Smooth muscle cell (in vitro differentiated cells): ENCODE measurements around the gene MINDY1. TPM values are rescaled to one million over a fixed set of nuclear protein-coding genes. Genes with fewer than 3 reads are reported as not detected.

Experiments used
- DNase-seq: peaks from one replicate; lab custom pipeline; 2025; ENCODE audit not compliant: unreplicated experiment; lab: John Stamatoyannopoulos, UW
- H2AFZ ChIP-seq: fragments of 200-600 bp; sonication (generic); 2 replicates; pipeline ENCODE4 v1.6.0; 2016; ENCODE audit warnings: antibody characterized with exemption, low read depth, mild to moderate bottlenecking
- H3F3A ChIP-seq: fragments of 200-600 bp; sonication (generic); 2 replicates; pipeline ENCODE4 v1.6.0; 2017; ENCODE audit warnings: antibody characterized with exemption, low read depth
- H3K27ac ChIP-seq: fragments of 200-600 bp; sonication (generic); 2 replicates; pipeline ENCODE4 v1.5.1; 2016; ENCODE audit warnings: low read depth, mild to moderate bottlenecking
- H3K27me3 ChIP-seq: fragments of 200-600 bp; sonication (generic); 2 replicates; pipeline ENCODE4 v1.6.1; 2016; ENCODE audit warnings: low read depth, mild to moderate bottlenecking
- H3K36me3 ChIP-seq: fragments of 200-600 bp; sonication (generic); 2 replicates; pipeline ENCODE4 v1.5.1; 2016; ENCODE audit warnings: low read depth
- H3K4me1 ChIP-seq: fragments of 200-600 bp; sonication (generic); 2 replicates; pipeline ENCODE4 v1.5.1; 2016; ENCODE audit warnings: low read depth
- H3K4me2 ChIP-seq: fragments of 200-600 bp; sonication (generic); 2 replicates; pipeline ENCODE4 v1.6.0; 2016; ENCODE audit warnings: mild to moderate bottlenecking
- H3K4me3 ChIP-seq: fragments of 200-600 bp; sonication (generic); 2 replicates; pipeline ENCODE4 v1.5.1; 2016; ENCODE audit warnings: mild to moderate bottlenecking
- H3K79me2 ChIP-seq: fragments of 200-600 bp; sonication (generic); 2 replicates; pipeline ENCODE4 v1.6.0; 2016; ENCODE audit warnings: low read depth, mild to moderate bottlenecking
- H3K9ac ChIP-seq: fragments of 200-600 bp; sonication (generic); 2 replicates; pipeline ENCODE4 v1.6.0; 2016; ENCODE audit warnings: low read depth
- H3K9me3 ChIP-seq: fragments of 200-600 bp; sonication (generic); replicated peaks from 2 replicates; pipeline ENCODE4 v1.5.1; 2016; ENCODE audit warnings: low read depth
- H4K20me1 ChIP-seq: fragments of 200-600 bp; sonication (generic); 2 replicates; pipeline ENCODE4 v1.6.0; 2016; ENCODE audit warnings: low read depth
- CTCF ChIP-seq: fragments of 200-600 bp; sonication (generic); IDR thresholded peaks from 2 replicates; pipeline ENCODE4 v1.5.1; 2017; ENCODE audit warnings: borderline replicate concordance, mild to moderate bottlenecking, antibody characterized with exemption; ENCODE audit not compliant: insufficient read depth, poor library complexity, severe bottlenecking
- WGBS: methylation state at CpG from one replicate; pipeline ENCODE4 v1.1.7; 2016; ENCODE audit warnings: low lambda C conversion rate; 5-methylcytosine and 5-hydroxymethylcytosine counted together
- polyA plus RNA-seq: library from polyadenylated mRNA; unstranded; fragments of >200 nt; fragmentation: Nextera tagmentation; extraction: Ambion mirVana; gene quantifications from 2 replicates; pipeline ENCODE4 v1.2.1, GENCODE V29; 2016
- total RNA-seq: library from RNA; depleted of rRNA; stranded (reverse); fragments of >200 nt; gene quantifications from 2 replicates; pipeline ENCODE4 v1.2.3, GENCODE V29; 2014

The MINDY1 gene
- total and polyA plus RNA-seq, 2 experiments from 2014 or later: 2.4 to 3.2 TPM

GRCh38 chr1:150973836-150974579, 32.7 kb downstream of the MINDY1 start:
- Histone ChIP-seq H3K4me2 (peak overlapping the region; percentile 100), H3F3A (peaks cover 32% of the 10 kb centered on the region), H3K36me3 (no peaks in the 10 kb centered on the region), H3K27ac (peak overlapping the region; percentile 72), H3K9ac (peak overlapping the region; percentile 84), H3K4me3 (peak overlapping the region; percentile 84), H3K79me2 (peaks cover 51% of the 10 kb centered on the region), H3K9me3 (no peaks in the 10 kb centered on the region), H2AFZ (no peak overlapping the region), H4K20me1 (peaks cover 47% of the 10 kb centered on the region), H3K27me3 (no peaks in the 10 kb centered on the region), H3K4me1 (peaks cover 46% of the 10 kb centered on the region)
- TF ChIP-seq CTCF: no peak
- 2% methylated on average over 17 of the region's 67 CpGs for WGBS
- DNase-seq: peak; percentile 30

DNA sequence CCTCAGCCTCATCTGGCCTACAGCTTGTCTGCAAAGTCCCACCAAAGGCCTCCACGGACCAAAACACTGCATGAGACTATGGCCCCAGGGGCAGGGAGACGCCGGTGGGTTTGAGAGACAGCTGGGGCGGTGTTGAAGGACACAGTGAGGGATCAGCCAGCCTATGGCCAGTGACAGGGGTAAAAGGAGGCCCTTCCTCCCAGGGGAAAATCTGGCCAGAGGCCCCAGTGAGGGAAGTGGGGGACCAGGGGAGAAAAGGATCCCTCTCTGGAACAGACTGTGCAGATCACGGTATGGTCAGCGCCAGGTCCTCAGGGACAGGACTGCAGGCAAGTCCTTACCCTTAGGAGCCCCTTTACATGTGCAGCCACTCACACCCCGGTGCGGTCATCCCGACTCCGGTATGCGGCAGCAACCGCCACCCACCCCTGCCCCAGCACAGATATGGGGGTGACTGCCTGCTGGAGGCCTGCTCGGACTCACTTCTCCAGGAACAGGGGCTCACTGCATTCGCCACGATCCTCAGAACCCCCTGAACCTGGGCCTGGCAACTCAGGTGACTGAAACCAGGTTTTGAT, 33.4 kb downstream of the MINDY1 start:
- H3F3A ChIP-seq: peaks cover 32% of the 10 kb centered on the region
- peaks cover 53% of the 10 kb centered on the region for H4K20me1 ChIP-seq
- H2AFZ ChIP-seq: no peak overlapping the region

GRCh38 chr1:150972417-150972940, 34.2 kb downstream of the MINDY1 start:
- no peak overlapping the region for H3K9ac ChIP-seq
- H2AFZ ChIP-seq: no peak overlapping the region
- 70% methylated on average over 4 of the region's 4 CpGs for WGBS

More for the DNA sequence above, 33.4 kb downstream of the MINDY1 start:
- TF ChIP-seq CTCF: no peak
- Histone ChIP-seq H3K4me1 (peaks cover 45% of the 10 kb centered on the region), H3K27ac (peak overlapping the region; percentile 14), H3K36me3 (no peaks in the 10 kb centered on the region), H3K4me2 (peak overlapping the region; percentile 100), H3K9ac (peak overlapping the region; percentile 84), H3K27me3 (no peaks in the 10 kb centered on the region), H3K79me2 (peaks cover 57% of the 10 kb centered on the region), H3K9me3 (no peaks in the 10 kb centered on the region), H3K4me3 (peak overlapping the region; percentile 84)
- DNase-seq: peak; percentile 18
- 19% methylated on average over 15 of the region's 15 CpGs for WGBS

More at GRCh38 chr1:150972417-150972940, 34.2 kb downstream of the MINDY1 start:
- Histone ChIP-seq H3K27me3 (no peaks in the 10 kb centered on the region), H3K27ac (peak overlapping the region; percentile 14), H3F3A (peaks cover 26% of the 10 kb centered on the region), H3K36me3 (no peaks in the 10 kb centered on the region), H3K4me2 (peak overlapping the region; percentile 100), H3K9me3 (no peaks in the 10 kb centered on the region), H4K20me1 (peaks cover 58% of the 10 kb centered on the region), H3K4me3 (peak overlapping the region; percentile 84), H3K4me1 (peaks cover 44% of the 10 kb centered on the region), H3K79me2 (peaks cover 57% of the 10 kb centered on the region)
- TF ChIP-seq CTCF: no peak
- DNase-seq: no peak
